ENCODE measurements around the gene SPIRE2.
A peak's percentile ranks its signal among the peaks of the same experiment; 100 is the strongest.
"Not testable (repeated sequence)": the region's sequence is repeated elsewhere in the genome, so short reads cannot be mapped to it uniquely, and the experiment has no call there.

Gene SPIRE2

GRCh38 chr16:89787365-89787805, 40.9 kb upstream of the SPIRE2 start:
- no peak overlapping the region for H3K27ac ChIP-seq (ENCODE audit: low read depth, low read length)

GRCh38 chr16:89791278-89791995, 36.8 kb upstream of the SPIRE2 start:
- Histone ChIP-seq H3K9ac (ENCODE audit: low read length) (no peak overlapping the region), H4K91ac (ENCODE audit: low read depth, low read length) (no peak overlapping the region), H3K4me3 (ENCODE audit: low read depth, low read length) (no peak overlapping the region), H3K27ac (ENCODE audit: low read depth, low read length) (no peak overlapping the region), H3K23ac (ENCODE audit: low read length) (no peak overlapping the region), H3K79me1 (ENCODE audit: low read length) (no peaks in the 10 kb centered on the region), H3K79me2 (ENCODE audit: control insufficient read depth, insufficient read depth, low read length, poor library complexity) (no peaks in the 10 kb centered on the region), H3K4me1 (ENCODE audit: control insufficient read depth in 1 of 2, insufficient read depth in 2 of 2, low read length in 2 of 2) (no peaks in the 10 kb centered on the region), H4K8ac (ENCODE audit: low read depth, low read length) (no peak overlapping the region), H4K12ac (ENCODE audit: low read depth, low read length) (no peak overlapping the region), H2BK12ac (ENCODE audit: low read length) (no peak overlapping the region), H2AFZ (ENCODE audit: insufficient read depth, low read length, poor library complexity) (no peak overlapping the region), H3K9me3 (ENCODE audit: insufficient read depth, low read depth, low read length) (no peaks in the 10 kb centered on the region), H3K27me3 (ENCODE audit: insufficient read depth, low read length) (no peaks in the 10 kb centered on the region), H2AK5ac (ENCODE audit: low read length) (no peak overlapping the region), H3K4me2 (ENCODE audit: low read length) (no peak overlapping the region), H3K18ac (ENCODE audit: low read length) (no peak overlapping the region), H3K36me3 (ENCODE audit: control insufficient read depth in 1 of 2, insufficient read depth in 2 of 2, low read length in 2 of 2) (peaks cover 58% of the 10 kb centered on the region in 2 experiments), H2BK5ac (ENCODE audit: low read depth, low read length, poor library complexity) (no peak overlapping the region), H3K14ac (ENCODE audit: low read length) (no peak overlapping the region), H2BK120ac (ENCODE audit: insufficient read depth, low read length, poor library complexity) (no peak overlapping the region), H3K4ac (ENCODE audit: low read depth, low read length) (no peak overlapping the region)
- WGBS (ENCODE audit: extremely low coverage, insufficient coverage, insufficient read length) = no CpG with 5 or more reads among the region's 16 CpGs
- DNase-seq = no peak

More at GRCh38 chr16:89787365-89787805, 40.9 kb upstream of the SPIRE2 start:
- Histone ChIP-seq H3K14ac (ENCODE audit: low read length) (no peak overlapping the region), H3K4ac (ENCODE audit: low read depth, low read length) (no peak overlapping the region), H3K9me3 (ENCODE audit: insufficient read depth, low read depth, low read length) (no peaks in the 10 kb centered on the region), H2BK120ac (ENCODE audit: insufficient read depth, low read length, poor library complexity) (no peak overlapping the region), H3K4me1 (ENCODE audit: control insufficient read depth in 1 of 2, insufficient read depth in 2 of 2, low read length in 2 of 2) (no peaks in the 10 kb centered on the region), H3K4me2 (ENCODE audit: low read length) (no peak overlapping the region), H2AFZ (ENCODE audit: insufficient read depth, low read length, poor library complexity) (no peak overlapping the region), H2BK5ac (ENCODE audit: low read depth, low read length, poor library complexity) (no peak overlapping the region), H3K18ac (ENCODE audit: low read length) (no peak overlapping the region), H2AK5ac (ENCODE audit: low read length) (no peak overlapping the region), H3K36me3 (ENCODE audit: control insufficient read depth in 1 of 2, insufficient read depth in 2 of 2, low read length in 2 of 2) (peaks cover 65 to 68% of the 10 kb centered on the region in 2 experiments), H3K27me3 (ENCODE audit: insufficient read depth, low read length) (no peaks in the 10 kb centered on the region), H3K79me2 (ENCODE audit: control insufficient read depth, insufficient read depth, low read length, poor library complexity) (no peaks in the 10 kb centered on the region), H4K12ac (ENCODE audit: low read depth, low read length) (no peak overlapping the region), H3K9ac (ENCODE audit: low read length) (no peak overlapping the region), H4K91ac (ENCODE audit: low read depth, low read length) (no peak overlapping the region), H3K23ac (ENCODE audit: low read length) (no peak overlapping the region), H4K8ac (ENCODE audit: low read depth, low read length) (no peak overlapping the region), H2BK12ac (ENCODE audit: low read length) (no peak overlapping the region), H3K79me1 (ENCODE audit: low read length) (no peaks in the 10 kb centered on the region), H3K4me3 (ENCODE audit: low read depth, low read length) (no peak overlapping the region)
- DNase-seq = no peak
- WGBS (ENCODE audit: extremely low coverage, insufficient coverage, insufficient read length) = no CpG with 5 or more reads among the region's 9 CpGs

- H3K23ac ChIP-seq (ENCODE audit: low read length); H3K79me1 ChIP-seq (ENCODE audit: low read length); H3K4ac ChIP-seq (ENCODE audit: low read depth, low read length); H3K18ac ChIP-seq (ENCODE audit: low read length); H3K14ac ChIP-seq (ENCODE audit: low read length); H3K27ac ChIP-seq (ENCODE audit: low read depth, low read length); H3K9me3 ChIP-seq (ENCODE audit: insufficient read depth, low read depth, low read length); H3K9ac ChIP-seq (ENCODE audit: low read length); H2BK12ac ChIP-seq (ENCODE audit: low read length); H2BK120ac ChIP-seq (ENCODE audit: insufficient read depth, low read length, poor library complexity); H4K8ac ChIP-seq (ENCODE audit: low read depth, low read length); H2BK5ac ChIP-seq (ENCODE audit: low read depth, low read length, poor library complexity); H3K4me3 ChIP-seq (ENCODE audit: low read depth, low read length); H3K4me1 ChIP-seq (ENCODE audit: control insufficient read depth in 1 of 2, insufficient read depth in 2 of 2, low read length in 2 of 2); H3K27me3 ChIP-seq (ENCODE audit: insufficient read depth, low read length); H4K12ac ChIP-seq (ENCODE audit: low read depth, low read length); H3K79me2 ChIP-seq (ENCODE audit: control insufficient read depth, insufficient read depth, low read length, poor library complexity); H4K91ac ChIP-seq (ENCODE audit: low read depth, low read length); H2AK5ac ChIP-seq (ENCODE audit: low read length); H2AFZ ChIP-seq (ENCODE audit: insufficient read depth, low read length, poor library complexity); H3K4me2 ChIP-seq (ENCODE audit: low read length): not testable (repeated sequence)
- WGBS (ENCODE audit: extremely low coverage, insufficient coverage, insufficient read length) = no CpG with 5 or more reads among the region's 12 CpGs
- H3K36me3 ChIP-seq (ENCODE audit: control insufficient read depth in 1 of 2, insufficient read depth in 2 of 2, low read length in 2 of 2) = peaks cover 57 to 62% of the 10 kb centered on the region in 2 experiments
- DNase-seq = peak; percentile 40 to 66
Observed at GRCh38 chr16:89793092-89793491, 35.2 kb upstream of the SPIRE2 start.

DNA sequence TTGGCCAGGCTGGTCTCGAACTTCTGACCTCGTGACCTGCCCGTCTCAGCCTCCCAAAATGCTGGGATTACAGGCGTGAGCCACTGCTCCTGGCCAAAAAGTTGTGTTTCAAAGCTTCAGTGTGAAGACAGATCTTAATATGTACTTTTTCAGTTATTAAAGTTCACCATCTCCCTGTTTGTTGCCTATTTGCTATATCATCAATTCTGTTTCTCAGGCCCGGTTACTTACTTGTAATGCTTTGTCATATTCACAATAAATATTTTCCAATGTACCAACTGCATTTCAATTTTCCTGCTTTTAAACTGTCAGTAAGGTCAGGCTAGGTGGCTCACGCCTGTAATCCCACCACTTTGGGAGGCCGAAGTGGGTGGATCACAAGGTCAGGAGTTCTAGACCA, 34.3 kb upstream of the SPIRE2 start:
- WGBS (ENCODE audit: extremely low coverage, insufficient coverage, insufficient read length) = no CpG with 5 or more reads among the region's 7 CpGs
- no peak overlapping the region for H2BK12ac ChIP-seq (ENCODE audit: low read length)
- H3K18ac ChIP-seq (ENCODE audit: low read length) = no peak overlapping the region
- peaks cover 62 to 64% of the 10 kb centered on the region in 2 experiments for H3K36me3 ChIP-seq (ENCODE audit: control insufficient read depth in 1 of 2, insufficient read depth in 2 of 2, low read length in 2 of 2)
- no peak overlapping the region for H3K4me3 ChIP-seq (ENCODE audit: low read depth, low read length)
- no peak overlapping the region for H2BK5ac ChIP-seq (ENCODE audit: low read depth, low read length, poor library complexity)
- no peak overlapping the region for H3K23ac ChIP-seq (ENCODE audit: low read length)
- no peak overlapping the region for H3K4me2 ChIP-seq (ENCODE audit: low read length)
- no peak overlapping the region for H4K12ac ChIP-seq (ENCODE audit: low read depth, low read length)
- no peak overlapping the region for H3K27ac ChIP-seq (ENCODE audit: low read depth, low read length)
- no peak overlapping the region for H3K14ac ChIP-seq (ENCODE audit: low read length)
- no peaks in the 10 kb centered on the region for H3K4me1 ChIP-seq (ENCODE audit: control insufficient read depth in 1 of 2, insufficient read depth in 2 of 2, low read length in 2 of 2)
- H3K79me2 ChIP-seq (ENCODE audit: control insufficient read depth, insufficient read depth, low read length, poor library complexity) = no peaks in the 10 kb centered on the region
- no peak overlapping the region for H2AFZ ChIP-seq (ENCODE audit: insufficient read depth, low read length, poor library complexity)
- no peak overlapping the region for H3K4ac ChIP-seq (ENCODE audit: low read depth, low read length)
- H3K9ac ChIP-seq (ENCODE audit: low read length) = no peak overlapping the region
- no peaks in the 10 kb centered on the region for H3K79me1 ChIP-seq (ENCODE audit: low read length)
- H2BK120ac ChIP-seq (ENCODE audit: insufficient read depth, low read length, poor library complexity) = no peak overlapping the region
- no peaks in the 10 kb centered on the region for H3K27me3 ChIP-seq (ENCODE audit: insufficient read depth, low read length)
- H4K8ac ChIP-seq (ENCODE audit: low read depth, low read length) = no peak overlapping the region
- no peak overlapping the region for H2AK5ac ChIP-seq (ENCODE audit: low read length)
- no peaks in the 10 kb centered on the region for H3K9me3 ChIP-seq (ENCODE audit: insufficient read depth, low read depth, low read length)
- DNase-seq = no peak
- no peak overlapping the region for H4K91ac ChIP-seq (ENCODE audit: low read depth, low read length)
